Epithelial cell of prostate (primary cell): ENCODE measurements around the gene ZNF2.
"Not testable (repeated sequence)": the region's sequence is repeated elsewhere in the genome, so short reads cannot be mapped to it uniquely, and the experiment has no call there.

Experiments used
- DNase-seq: peaks from one replicate; pipeline ENCODE4 v3.0.0-alpha.2; 2011; ENCODE audit warnings: low read depth, low spot score
- H3K27ac ChIP-seq: fragments of 450-650 bp; 2 replicates; pipeline ENCODE4 v1.5.1; 2017; ENCODE audit warnings: mild to moderate bottlenecking

ZNF2 gene

GRCh38 chr2:95165371-95166064, at the start of gene ZNF2:
Gene ZNF2, plus strand, starts transcription at chr2:95165809. Its CDS starts 10,418 bp downstream, at chr2:95176227.
- DNase-seq: peak; percentile 88
- H3K27ac ChIP-seq: peak within 1 kb of the TSS; percentile 83

- no peak for DNase-seq
- H3K27ac ChIP-seq: no peak overlapping the region
These were observed 44.6 kb upstream of the ZNF2 start for GRCh38 chr2:95121093-95121406.

DNA sequence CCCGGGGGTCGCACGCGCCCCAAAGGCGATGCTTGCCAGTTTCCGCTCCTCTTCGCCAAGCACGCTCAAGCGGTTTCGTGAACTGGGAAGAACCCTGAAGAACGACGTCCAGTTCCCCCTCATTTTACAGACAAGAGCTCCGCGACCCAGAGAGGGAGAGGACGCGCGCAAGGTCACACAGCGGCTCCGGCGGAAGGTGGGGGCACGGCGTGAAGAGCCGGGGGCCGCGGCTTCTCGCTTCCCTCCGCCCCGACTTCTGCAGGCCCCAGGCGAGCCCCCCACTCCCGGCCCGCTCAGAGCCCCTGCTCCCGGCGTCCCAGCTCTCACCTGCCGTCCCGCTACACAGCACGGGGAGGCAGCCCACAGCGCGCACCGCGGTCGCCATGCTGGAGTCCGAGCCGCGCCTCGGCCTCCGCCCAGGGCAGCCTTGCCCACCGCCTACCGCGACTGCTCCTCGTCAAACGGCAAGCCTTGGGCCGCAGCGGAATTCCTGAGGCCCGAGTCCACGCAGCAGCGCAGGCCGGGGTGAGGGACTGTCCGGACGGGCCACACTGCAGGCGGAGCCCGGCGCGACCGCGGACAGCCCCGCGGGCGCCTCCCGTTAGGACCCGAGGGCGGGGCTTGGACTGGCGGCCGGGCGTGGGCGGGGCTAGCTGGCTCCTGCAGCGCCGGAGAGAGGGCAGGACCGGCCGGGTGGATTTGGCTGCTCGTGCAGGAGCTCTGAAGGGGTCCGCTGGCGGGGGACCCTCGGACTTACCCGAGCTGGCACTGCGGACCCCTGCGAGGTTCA, 44.0 kb upstream of the ZNF2 start, which contains the start of gene MRPS5:
Gene MRPS5 (minus strand): TSS at position 402 of the 790 bp plus-strand sequence. CDS start 17 bp downstream, at position 385.
- H3K27ac ChIP-seq: peak within 1 kb of the TSS; percentile 59
- no peak for DNase-seq

DNA sequence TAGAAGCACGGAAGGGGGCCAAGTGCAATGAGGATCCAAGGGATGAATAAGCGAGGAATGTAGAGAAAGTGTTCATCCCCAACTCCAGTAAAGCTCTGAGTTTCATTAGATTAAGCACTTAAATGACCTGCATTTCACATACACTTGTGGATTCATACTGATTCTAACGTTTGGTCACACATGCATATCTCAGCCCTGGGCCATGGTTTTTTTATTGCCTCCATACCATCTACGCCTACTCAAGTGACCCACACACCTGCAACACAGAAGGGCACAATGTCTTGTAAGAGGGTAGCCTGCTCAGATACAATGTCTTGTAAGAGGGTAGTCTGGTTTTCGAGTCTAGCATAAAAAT, 43.4 kb upstream of the ZNF2 start:
- DNase-seq: no peak
- H3K27ac ChIP-seq: peak overlapping the region; percentile 59

- no peak overlapping the region for H3K27ac ChIP-seq
- no peak for DNase-seq
These were observed 26.9 kb upstream of the ZNF2 start for GRCh38 chr2:95138702-95139101.

DNA sequence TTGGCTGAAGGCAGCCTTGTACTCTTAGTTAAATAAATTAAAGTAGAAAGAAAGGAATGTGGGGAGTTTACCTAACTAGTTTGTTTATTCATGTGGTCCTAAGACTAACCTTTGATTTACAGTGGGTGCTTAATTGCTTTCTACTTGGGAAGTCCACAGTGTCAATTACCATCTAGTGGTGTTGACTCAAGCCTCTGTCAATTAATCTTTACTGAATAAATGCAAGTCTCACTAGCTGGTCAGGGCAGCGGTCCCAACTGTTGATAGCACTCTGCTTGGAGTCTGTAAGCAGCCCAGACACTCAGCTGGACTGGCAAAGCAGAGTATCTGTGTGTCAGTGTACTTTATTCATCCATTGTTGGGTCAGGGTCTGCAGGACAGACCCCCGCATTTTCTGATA, 21.8 kb upstream of the ZNF2 start:
- no peak overlapping the region for H3K27ac ChIP-seq
- DNase-seq: no peak

DNA sequence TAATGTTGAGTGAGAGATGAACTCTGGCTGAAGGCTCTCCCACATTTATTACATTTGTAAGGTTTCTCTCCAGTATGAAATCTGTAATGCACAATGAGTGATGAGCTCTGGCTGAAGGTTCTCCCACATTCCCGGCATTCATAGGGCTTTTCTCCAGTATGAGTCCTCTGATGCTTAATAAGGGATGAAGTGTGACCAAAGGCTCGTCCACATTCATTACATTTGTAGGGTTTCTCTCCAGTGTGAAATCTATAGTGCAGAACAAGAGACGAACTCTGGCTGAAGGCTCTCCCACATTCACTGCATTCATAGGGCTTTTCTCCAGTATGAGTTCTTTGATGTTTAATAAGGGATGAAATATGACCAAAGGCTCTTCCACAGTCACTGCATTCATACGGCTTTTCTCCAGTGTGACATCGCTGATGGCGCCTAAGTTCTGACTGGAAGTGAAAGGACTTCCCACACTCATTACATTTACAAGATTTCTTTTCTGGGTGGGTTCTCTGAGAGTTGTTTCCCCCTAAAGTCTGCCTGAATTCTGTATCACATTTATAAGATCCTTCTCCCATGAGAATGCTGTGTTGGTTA, 16.1 kb upstream of the ZNF2 start:
- H3K27ac ChIP-seq: no peak overlapping the region
- DNase-seq: no peak

DNA sequence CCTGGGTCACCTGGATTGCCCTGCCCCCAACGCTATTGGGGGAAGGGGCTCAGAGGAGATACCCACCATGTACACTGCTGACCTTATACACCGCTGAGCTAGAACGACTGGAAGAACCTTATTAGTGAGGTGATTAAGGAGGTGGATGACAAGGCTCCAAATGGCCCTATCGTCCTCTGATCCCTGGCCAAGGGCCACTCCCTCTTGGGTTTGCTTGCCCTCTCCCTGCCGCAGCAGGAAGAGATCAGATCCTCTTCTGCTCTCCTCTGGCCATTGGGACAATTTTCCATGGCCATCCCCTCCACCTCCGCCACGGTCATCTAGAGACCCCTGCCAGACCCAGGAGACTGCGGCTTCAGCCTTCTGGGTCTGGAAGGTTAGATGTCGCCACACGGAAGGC, 7.2 kb upstream of the ZNF2 start:
- no peak for DNase-seq
- no peak overlapping the region for H3K27ac ChIP-seq

- no peak for DNase-seq
These were observed 6.6 kb upstream of the ZNF2 start for GRCh38 chr2:95158891-95159619.

DNA sequence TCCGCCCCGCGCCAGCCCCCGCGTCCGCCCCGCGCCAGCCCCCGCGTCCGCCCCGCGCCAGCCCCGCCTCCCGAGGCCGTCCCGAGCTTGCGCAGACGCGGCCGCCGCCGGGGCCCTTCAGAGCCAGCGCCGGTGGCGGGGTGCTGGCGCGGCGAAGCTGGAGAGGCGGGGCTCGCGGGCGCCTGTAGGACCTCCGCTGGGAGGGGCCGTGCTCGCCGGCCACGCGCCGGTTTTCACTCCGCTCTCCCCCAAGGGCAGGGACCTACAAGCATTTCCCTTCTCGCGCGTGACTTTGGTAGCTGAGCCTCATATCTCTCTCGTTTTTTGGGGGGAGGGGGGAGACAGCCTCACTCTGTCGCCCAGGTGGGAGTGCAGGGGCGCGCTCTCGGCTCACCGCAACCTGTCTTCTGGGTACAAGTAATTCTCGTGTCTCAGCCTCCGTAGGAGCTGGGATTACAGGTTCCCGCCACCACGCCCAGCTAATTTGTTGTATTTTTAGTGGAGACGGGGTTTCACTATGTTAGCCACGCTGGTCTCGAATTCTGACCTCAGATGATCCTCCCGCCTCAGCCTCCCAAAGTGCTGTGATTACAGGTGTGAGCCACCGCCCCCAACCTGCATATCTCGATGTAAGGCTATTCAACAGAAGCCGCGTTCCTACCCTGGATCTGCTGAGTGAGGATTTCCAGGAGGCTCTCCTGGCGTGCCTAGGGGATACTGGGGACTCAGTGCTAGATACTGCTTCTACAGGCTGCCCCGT, 5.7 kb upstream of the ZNF2 start, which contains the start of gene ZNF514:
Gene ZNF514 (minus strand): TSS at position 159 of the 760 bp plus-strand sequence. CDS start 6,595 bp downstream, outside the sequence.
- no peak for DNase-seq
- peak within 1 kb of the TSS; percentile 24 for H3K27ac ChIP-seq

More at GRCh38 chr2:95158891-95159619, 6.6 kb upstream of the ZNF2 start:
- peak overlapping the region; percentile 14 for H3K27ac ChIP-seq

DNA sequence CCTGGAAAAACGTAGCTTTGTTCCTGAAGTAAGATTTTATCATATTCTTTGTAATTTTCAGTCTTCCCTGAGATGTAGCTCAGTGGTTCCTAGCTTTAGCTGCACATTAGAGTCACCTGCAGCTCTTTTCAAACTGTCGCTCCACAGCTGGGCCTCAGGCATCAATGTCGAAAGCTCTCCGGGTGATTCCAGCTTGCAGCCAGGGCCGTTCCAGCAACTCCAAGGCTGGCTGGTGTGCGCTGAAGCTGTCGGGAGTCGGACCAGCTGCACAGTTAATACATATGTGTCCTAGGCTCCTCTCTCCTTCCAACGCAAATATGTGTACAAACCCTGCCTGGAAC, 609 bp upstream of the ZNF2 start:
- no peak for DNase-seq
- H3K27ac ChIP-seq: peak overlapping the region; percentile 83

DNA sequence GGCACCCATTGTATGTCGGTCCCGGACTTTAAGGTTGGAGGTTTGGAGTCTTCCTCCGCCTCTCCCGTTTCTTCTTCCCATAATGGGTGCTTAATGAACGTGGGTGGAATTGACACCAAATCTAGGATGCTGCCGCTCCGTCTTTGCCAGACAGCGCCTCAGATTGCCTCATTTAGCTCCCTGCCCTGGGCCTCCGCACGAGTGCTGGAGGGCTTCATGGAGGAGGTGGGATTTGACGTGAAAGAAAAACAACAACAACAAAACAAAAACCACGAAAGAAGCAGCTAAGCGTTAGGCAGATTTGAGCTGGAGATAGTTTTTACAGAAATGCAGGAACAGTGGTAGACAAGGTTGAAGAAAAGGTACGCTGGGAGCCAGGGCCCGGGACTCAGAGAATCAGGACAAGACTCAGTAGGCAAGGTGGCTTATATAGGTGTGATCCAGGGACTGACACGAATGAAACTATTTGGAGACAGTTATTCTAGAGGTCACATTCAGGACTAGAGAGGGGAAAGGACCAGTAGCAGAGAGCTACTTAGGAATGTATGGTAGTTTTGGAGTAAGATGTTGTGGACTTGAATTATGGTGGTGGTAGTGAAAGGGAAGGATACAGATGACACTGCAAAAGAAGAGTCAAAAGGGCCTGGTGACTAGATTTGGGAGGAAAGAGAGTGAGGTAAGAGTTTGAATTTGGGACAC, 605 bp downstream of the ZNF2 start:
- no peak for DNase-seq
- H3K27ac ChIP-seq: peak overlapping the region; percentile 83

- DNase-seq: no peak
- H3K27ac ChIP-seq: no peak overlapping the region
These were observed 6.3 kb downstream of the ZNF2 start for GRCh38 chr2:95171902-95172301.

DNA sequence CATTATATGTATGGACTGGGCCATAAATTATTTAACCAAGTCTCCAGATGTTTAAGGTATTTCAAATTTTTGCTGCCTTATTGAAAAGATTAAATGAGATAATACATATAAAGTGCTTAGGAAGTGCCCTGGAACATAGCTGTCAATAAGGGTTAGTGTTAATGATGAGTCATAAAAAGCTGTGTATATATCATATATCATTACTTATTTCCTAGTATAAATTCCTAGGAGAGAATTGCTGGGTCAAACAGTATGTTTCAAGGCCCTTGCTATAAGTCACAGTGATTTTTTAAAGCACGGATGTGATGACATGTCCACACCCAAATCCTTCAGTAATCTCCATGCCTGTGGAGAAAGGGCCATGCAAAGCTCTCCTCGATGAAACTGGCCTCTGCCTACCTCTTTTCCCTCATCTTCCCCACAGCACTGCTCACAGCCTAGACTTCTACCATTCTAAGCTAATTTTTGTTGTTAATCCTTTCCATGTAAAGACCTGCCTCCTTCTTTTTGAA, 8.5 kb downstream of the ZNF2 start:
- no peak overlapping the region for H3K27ac ChIP-seq
- no peak for DNase-seq

GRCh38 chr2:95179451-95179850, 13.8 kb downstream of the ZNF2 start:
- no peak for DNase-seq
- no peak overlapping the region for H3K27ac ChIP-seq

DNA sequence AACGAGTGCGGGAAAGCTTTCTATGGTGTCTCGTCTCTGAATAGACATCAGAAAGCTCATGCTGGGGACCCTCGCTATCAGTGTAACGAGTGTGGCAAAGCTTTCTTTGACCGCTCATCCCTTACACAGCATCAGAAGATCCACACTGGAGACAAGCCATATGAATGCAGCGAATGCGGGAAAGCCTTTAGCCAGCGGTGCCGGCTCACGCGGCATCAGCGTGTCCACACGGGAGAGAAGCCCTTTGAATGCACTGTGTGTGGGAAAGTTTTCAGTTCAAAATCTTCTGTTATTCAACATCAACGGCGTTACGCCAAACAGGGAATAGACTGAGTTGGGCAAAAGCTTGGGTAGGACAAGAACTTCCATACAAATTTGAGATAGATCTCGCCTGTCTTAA, 16.2 kb downstream of the ZNF2 start:
- no peak for DNase-seq
- no peak overlapping the region for H3K27ac ChIP-seq

DNA sequence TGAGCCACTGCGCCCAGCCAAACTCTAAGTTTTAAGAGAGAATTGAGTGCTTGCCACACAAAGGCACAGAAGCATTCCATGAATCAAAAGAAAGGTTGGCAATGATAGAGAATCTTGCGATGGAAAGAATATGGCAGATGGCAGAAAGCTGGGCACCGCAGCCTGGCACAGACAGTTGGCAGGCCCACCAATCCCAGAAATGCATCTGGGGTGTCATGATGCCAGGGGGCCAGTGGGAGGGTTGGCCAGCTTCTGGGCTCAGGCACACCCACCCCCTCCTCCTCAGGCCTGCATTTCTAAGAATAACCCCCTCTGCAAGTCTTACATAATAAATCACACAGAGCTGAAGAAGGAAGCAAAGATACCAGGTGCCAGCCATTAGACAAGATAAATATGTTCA, 19.6 kb downstream of the ZNF2 start:
- H3K27ac ChIP-seq: no peak overlapping the region
- DNase-seq: no peak

- no peak for DNase-seq
- no peak overlapping the region for H3K27ac ChIP-seq
These were observed 20.4 kb downstream of the ZNF2 start for GRCh38 chr2:95185973-95186372.

DNA sequence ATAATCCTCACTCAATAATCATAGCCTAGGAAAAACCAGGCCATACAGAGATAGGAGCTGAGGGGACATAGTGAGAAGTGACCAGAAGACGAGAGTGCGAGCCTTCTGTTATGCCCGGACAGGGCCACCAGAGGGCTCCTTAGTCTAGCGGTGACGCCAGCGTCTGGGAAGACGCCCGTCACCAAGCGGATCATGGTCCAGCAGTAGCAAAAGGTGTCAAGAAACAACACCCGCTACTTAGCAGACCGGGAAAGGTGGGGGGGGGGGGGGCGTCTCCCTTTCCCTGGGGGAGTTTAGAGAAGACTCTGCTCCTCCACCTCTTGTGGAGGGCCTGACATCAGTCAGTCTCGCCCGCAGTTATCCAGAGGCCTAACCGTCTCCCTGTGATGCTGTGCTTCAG, 27.3 kb downstream of the ZNF2 start:
- not testable (repeated sequence) for DNase-seq

More for the DNA sequence above, 27.3 kb downstream of the ZNF2 start:
- not testable (repeated sequence) for H3K27ac ChIP-seq
